Bone marrow (tissue), 2 donors: Measurements from ENCODE around the gene ATP1A2.

Experiments
- DNase-seq, 2 donors: peaks; one replicate each; lab custom pipeline; 2025; lab: John Stamatoyannopoulos, UW

The ATP1A2 gene

DNA sequence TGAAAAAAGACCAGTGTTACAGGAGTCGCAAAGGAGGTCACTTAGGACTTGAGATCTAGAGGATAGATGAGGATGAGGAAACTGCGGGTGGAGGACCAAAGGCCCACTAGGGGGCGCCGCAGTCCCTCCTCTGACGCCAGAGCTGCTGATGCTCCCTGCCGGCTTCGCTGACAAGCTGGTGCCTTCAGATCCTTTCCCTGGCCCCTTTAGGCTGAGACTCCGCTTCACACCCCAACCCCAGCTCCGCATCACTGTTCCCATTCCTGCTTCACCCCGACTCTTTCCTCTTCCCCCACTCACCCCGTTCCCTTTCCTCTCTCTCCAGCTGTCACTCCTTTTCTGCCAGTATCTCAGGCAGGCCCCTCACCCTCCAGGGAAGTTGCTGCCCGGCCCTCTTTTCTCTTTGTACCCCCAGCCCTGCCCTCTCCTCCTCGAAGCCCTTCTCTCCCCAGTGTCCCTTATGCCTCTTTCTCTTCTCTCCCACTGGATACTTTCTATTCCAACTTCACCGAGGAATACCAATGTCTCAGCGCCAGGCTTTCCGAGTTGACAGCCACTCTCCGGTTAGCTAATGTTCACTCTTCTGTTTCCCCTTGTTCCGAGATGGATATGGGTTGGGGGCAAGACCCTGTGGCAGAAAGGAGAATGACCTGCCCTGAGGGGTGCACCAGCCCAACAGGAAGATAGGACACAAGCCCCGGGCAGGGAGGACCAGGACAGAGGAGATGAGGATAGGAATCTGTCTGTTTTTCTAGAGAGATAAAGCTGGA, 29.7 kb upstream of the ATP1A2 start:
- DNase-seq = peak; percentile 47 to 50

DNA sequence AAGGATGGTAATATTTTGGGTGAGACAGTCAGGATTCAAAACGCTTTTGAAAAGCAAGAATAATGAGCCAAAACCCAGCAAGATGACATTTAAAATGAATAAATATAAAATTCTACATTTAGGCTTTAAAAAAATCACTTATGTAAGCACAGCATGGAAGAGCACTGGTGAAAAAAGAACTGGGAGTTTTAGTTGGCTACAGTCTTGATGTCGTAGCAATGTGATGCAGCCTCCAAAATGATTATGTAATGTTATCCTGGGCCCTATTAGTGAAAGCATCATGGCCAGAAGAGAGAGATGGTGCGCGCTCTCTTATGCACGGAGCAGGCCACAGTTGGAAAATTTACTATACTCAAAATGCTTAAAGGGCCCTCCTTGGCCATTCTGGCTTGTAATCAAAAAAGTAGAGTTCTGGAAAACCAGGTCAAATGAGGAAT, 29.1 kb upstream of the ATP1A2 start:
- DNase-seq = no peak

DNA sequence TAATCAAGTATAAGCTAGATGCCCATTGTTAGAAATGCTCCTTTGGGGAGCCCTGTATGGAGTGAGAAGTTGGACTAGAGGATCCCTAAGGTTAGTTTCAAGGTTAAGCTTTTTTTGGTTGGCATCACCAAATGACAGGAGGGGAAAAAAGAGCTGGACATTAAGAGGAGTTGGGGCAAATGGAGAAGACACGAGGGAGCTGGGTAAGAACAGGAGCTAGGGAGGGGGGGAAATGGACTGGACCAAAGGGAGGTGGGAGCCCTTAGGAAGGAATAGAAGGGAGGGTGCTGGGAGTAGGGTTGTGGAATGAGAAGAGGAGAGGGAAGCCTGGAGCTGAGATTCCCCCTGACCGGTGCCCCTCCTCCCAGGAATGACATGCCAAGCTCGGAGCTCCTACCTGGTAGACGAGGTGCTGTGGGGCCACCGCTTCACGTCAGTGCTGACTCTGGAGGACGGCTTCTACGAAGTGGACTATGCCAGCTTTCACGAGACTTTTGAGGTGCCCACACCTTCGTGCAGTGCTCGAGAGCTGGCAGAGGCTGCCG, 28.4 kb upstream of the ATP1A2 start:
- no peak for DNase-seq

DNA sequence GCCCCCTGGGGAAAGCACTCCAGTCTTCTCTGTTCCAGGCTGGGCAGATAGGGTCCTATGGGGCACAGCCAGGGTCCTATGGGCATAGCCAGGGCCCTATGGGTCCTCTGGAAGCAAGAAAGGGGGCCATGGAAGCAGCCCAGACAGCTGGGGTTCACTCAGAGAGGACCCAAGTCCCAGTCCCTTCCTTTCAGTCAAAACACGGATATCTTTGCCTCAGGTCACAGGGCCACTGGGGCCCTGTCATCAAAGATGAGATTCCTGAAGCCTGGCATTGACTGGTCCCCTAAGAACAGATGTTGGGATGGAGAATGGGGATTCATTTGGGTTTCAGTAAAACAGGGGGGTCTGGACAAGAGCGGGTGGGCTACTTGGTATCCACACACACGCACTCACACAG, 25.7 kb upstream of the ATP1A2 start:
- no peak for DNase-seq

DNA sequence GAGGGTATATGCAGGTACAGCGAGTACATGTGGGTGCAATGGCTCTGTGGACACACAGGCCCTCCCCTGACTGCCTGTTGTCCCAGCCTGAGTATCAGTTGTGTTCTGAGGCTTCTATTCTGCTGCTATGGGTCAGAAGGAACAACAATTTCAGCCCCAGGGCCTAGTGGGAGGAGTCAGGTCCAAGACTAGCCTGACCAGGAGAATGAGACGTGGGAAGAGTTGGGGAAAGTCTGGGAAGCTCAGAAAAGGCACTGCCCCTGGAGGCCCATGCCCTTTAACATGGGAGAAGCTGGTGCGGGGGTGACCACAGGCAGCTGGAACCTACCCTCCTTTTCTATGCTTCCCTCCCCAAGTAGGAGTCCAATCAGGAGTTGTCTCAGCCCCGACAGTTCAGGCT, 24.8 kb upstream of the ATP1A2 start:
- no peak for DNase-seq

DNA sequence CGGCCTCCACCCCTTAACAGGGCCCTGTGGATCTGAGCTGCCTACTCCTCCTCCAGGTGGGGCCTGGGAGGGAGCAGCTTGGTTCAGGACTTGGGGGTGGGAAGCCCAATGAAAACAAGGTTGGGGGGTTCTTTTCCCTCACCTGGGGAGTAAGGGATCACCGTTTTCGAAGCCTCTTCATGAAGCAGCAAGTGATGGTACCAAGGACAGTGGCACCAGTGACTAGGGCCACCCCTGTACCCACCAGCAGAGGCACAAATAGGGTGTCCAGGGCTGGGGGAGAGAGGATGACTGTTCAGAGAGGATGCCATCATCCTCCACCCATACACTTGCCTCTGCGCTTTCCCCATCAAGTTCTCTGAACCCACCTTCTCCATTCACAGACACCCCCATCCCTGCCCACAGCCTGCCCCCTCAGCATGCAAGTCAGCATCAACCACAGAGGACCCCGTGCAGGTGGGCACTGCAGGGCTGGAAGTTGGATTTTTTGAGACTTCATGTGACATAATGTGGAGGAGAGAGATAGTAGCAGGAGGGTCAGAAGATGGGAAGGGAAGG, 23.8 kb upstream of the ATP1A2 start:
- DNase-seq = no peak

DNA sequence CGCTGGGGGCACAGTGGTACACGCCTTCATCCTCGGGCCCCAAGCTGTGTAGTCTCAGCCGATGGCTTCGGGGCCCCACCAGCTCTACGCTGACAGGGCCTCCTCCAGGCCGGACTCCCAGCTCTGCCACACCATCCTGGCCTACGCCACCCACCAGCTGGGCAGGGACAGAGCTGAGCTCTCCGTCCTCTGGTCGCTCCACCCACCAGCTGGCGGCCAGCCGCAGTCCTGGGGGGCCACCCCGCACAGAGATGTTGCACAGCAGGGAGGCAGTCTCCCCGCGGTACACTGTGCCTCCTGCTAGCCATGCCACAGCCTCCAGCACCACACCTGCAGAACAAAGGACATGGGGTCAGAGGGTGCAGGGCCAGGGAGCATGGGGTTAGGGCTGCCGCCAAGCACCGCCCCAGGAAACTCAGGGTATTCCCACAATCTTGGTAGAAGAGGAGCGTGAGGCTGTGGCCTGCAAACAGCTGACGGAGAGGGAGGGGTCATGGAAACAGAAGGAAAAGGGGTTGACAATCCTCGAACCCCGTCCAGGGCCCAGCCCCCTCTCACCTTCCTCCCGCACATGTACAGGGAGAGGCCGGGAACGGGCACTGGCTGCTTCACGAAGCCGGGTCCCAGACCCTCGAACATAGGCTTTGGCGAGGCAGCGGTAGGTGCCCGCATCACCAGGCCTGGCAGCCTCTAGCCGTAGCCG, 23.0 kb upstream of the ATP1A2 start:
- no peak for DNase-seq

DNA sequence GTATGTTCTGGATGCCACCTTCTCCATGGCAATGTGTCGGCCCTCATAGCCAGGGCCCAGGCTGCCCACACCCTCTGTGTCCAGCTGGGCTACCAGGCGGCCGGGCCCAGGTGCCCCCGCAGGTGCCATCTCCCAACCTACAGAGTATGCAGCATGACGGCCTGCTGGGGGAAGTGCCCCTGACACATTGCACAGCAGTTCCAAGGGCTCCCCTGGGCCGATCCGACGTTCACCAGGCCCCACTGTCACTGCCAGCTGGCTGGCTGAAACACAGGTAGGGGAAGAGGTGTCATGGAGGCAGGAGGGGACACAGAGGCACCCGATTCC, 22.5 kb upstream of the ATP1A2 start:
- DNase-seq = no peak

DNA sequence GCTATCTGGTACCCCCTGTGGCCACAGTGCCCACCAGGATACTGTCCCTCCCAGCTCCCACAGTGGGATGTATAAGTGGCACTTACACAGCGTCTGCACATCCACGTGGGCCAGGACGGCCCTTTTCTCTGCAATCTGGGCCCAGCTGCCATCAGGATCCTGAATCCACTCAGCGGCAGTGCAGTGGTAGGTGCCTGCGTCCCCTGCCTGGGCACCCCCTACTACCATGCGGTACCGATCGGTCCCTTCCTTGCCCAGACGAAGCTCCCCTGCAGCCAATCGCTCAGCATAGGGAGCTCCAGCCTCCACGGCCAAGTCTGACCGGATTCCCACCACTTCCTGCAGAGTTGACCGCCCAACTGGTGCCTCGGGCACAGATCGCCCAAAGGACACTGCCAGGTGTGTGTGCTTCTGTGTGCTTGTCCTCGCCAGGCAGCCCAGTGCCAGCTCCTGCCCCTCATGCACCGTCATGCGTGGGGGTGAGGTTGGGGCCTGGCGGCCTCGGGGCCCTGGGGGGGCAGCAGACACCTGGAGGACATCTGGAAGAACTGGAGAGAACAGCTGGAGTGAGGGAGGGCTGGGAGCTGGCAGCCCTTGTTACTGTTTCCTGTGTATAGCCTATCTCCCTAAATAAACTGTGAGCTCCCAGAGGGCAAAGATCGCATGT, 21.8 kb upstream of the ATP1A2 start:
- DNase-seq = no peak

DNA sequence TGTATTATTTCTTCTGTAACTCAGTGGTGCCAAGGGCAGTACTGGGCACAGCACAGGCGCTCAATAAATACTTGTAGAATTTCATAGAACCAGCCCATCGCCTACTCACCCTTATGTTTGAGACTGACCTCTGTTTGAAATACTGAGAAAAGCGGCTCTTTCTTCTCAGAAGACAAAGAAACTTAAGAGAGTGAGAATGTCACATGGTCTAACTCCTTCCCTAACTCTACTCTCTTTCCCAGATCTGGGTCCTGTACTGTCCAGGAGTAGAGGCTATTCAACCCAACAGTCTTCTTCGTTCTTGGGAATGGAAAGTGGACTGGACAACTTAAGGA, 21.3 kb upstream of the ATP1A2 start:
- DNase-seq = no peak

DNA sequence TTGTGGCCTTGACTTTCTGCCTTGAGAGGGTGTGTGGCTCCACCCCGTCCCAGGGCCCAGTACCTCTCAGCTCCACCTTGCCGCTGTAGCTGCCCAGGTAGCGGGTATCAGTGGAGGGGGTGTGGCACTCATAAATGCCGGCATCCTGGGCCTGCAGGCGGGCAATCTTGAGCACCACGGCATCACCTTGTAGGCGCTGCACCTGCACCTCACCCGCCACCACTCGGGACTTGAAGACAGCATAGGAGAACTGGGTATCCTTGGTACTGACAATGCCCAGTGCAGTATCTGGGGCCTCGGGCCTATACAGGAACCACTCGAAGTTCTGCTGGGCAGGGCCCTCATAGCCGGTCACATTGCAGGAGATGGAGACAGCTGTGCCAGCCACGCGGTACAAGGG, 20.8 kb upstream of the ATP1A2 start:
- DNase-seq = no peak

DNA sequence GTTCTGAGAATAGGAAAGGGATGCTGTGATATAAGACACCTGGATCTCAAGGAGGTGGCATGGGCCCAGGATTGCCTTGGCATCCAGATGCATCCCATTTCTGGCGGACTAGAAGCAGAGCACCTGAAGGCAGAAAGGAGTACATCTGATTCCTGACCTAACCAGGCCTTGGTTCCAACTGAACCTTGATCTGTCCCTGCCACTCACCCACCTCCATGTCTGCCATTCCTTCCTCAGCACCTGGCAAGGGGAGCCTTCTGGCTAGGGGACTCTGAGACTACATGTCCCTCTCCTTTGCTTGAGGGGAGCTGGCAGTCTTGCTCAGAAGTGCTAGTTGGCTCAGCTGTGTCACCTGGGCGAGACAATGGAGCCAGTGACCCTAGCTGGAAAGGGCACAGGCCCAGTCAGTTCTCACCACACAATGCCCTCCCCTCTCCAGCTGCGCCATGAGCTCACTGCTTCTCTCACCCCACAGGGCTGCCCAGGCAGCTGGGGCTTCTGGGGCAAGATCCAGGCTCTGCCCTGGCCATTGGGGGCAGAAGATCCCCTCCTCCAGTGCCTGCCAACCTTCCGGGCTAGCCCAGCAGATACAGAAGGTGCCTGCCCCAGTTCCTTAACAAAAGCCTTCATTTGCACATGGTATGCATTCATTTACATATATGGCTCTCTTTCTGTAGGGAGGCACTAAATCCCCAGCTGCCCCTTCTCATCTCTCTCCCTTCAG, 20.0 kb upstream of the ATP1A2 start:
- no peak for DNase-seq

DNA sequence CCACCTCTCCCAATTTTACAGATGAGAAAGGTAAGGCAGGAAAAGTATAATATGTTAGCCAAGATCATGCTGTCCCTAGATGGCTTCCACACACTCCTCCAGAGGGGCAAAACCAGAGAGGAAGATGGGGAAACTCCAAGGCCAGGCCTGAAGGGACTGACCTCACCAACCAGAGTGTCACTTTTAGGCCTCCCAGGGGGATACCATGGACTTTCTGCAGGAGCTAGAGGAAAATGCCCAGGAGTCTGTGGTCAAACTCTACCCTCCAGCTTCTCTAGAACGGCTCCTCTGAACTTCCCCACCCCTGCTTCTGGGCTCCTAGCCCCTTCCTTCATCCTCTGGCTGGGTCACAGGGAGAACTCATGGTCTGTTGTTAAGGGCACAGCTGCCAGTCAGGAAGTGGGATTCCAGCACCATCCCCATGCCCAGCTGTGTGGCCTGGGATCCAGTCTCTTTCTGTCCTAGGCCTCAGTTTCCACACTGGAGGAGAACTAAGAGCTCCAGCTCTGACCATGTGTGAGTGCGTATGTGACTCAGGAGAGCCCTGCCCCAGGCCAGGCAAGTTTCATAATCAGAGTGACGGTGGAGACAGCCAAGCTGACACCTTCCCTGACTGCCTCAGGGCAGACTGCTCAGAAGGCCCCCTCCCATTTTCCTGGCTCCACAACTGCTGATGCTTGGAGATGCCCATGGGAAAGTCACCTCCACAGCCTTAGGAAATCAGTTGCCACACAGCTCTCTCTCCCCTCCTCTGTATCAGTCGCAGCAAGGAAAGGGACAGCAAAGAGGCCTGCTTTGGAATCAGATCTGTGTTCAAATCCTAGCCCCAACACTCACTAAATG, 19.1 kb upstream of the ATP1A2 start:
- no peak for DNase-seq

DNA sequence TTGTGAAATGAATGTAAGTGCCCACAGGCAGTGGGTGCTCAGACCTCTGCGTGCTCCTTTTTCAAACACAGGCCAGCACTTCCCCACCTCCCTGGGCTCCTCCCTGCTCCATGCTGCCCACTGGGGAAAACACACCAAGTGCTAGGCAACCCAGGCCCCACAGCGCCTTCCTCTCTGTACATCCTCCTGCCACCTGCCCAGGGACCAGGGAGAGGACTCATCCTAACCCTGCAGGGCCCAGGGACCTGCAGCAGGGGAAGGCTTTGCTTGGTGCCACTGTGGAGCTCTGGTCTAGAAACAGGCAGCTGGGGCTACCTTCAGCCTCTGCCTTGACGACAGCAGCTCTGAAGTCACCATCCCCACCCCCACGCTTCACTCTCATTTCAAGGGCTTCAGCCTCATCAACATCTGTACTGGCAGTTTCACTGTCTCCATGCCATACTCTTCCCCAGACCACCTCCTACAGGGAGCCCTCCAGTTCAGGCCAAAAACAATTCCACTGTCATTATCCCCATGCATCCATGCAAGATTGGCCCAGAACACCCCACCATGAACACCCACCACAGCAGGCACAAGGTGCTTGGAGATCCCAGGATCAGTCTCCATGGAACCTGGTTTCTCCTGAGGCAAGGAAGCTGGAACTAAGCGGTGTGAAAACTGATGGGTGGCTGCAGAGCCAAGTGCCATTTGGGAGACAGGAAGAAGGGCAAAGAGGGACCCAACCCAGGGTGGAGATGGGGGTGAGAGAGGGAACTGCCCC, 18.2 kb upstream of the ATP1A2 start:
- no peak for DNase-seq

DNA sequence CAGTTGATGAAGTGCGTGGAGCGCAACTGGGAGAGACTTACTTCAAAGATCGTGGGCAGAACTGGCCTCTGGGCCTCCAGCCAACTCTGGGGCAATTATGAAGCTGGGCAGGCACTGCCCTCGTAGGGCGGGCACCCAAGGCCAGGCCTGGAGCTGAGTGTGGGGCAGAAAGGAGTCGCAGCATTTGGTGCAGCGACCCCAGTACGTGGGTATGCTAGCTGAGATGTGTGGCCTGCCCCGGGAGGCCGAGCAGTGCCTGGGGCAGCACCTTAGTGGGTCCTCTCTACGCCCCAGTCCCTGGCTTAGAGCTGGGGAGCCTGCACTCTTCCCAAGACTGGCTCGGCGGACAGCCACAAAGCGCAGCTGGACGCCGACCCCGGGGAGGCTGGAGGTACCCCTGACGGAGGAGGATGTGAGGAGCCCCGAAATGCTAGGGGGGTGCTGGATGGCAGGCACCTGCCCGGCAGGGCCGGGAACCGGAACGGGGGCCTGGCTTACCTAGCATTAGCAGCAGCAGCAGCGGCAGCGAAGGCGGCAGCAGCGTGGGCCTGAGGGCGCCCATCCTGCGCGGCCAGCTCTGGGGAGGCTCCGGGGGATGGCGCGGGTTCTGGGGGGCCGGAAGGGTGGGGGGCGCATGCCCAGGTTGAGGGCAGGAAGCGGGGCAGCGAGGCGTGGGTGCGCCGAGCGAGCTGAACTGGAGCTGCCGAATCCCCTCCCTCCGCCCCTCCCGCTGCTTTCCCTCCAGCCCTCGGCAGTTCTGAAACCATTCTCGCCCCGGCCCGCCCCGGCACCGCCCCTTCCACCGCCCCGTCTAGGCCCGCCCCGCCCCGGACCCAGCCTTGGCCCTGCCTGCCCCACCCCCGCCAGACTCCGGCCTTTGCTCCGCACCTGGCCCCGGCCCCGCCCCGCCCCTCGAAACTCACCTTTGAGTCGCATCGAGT, 17.4 kb upstream of the ATP1A2 start, which contains the start of gene IGSF8:
IGSF8 (minus strand) TSS at position 709 of the 941 bp plus-strand sequence; CDS start at position 562, 147 bp downstream.
- DNase-seq = peak; percentile 76 to 97

DNA sequence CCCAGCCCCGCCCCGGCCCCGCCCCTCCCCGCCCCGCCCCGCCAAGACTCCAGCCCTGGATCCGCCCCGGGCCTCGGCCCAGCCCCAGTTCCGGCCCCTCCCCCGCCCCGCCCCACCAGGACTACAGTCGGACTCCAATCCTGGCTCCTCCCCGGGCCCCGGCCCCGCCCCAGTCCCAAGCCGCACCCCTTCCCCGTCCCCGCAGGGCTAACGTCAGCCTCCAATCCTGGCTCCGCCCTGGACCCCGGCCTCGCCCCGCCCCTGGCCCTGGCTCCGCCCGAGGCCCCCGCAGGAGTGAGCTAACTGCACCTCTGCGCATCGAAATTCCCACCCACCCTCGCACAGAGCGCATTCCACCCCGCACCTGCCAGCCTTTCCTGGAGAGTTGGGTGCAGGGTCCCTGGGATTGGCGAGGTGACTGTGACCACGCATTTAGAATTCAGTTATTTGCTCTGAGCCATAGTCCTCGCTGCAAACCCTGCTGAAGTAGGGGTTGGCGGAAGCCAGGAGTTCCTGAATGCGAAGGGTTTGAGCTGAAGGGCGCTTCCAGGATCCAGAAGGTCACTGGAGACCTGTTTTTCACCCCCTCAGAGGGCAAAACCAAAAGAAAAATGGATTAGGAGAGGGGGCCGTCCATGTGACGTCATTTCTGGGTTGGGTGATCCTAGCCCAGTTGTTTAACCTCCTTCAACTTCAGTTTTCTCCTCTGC, 16.6 kb upstream of the ATP1A2 start:
- peak; percentile 90 to 97 for DNase-seq

DNA sequence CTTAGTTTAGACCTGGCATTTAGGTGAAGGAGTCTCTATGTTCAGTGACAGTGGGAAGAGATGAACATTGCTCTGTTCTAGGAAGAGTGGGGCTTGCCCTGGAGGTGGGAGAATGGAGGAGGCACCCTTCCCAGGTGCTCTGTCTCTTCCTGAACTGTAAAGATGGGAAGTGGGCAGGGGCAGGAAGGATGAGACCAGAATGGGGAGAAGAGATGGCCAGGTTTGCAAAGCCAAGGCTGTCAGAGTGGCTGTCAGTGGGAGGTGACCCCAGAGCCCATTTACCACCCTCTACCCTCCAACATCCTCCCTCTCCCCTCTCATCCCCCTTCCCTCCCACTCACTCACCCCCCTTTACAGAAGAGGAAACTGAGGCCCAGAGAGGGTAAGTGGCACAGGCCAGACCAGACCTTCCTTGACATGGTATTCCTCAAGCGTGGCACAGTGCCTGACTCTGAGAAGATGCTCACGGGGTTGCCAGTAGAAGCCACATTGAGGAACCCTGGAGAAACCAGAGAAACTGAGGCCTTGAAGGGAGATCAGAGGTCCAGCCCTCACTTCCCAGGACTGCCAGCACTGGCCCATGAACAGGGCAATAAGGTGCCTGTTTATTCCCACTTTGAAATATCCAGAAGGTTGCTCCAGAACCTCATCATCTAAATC, 15.7 kb upstream of the ATP1A2 start:
- DNase-seq = no peak
